ENCODE measurements around the gene AGMO.

Gene AGMO

GRCh38 chr7:15245831-15246230 is 316.0 kb downstream of the AGMO start:
- DNase-seq (ENCODE audit: low read depth in 4 of 4, low spot score in 1 of 4): no peak

- DNase-seq (ENCODE audit: low read depth in 4 of 4, low spot score in 1 of 4): no peak
Measured at GRCh38 chr7:15239801-15240200, 322.0 kb downstream of the AGMO start.

GRCh38 chr7:15236952-15237351 is 324.9 kb downstream of the AGMO start:
- DNase-seq (ENCODE audit: low read depth in 4 of 4, low spot score in 1 of 4): no peak

GRCh38 chr7:15234431-15234830 is 327.4 kb downstream of the AGMO start:
- no peak for DNase-seq (ENCODE audit: low read depth in 4 of 4, low spot score in 1 of 4)

- no peak for DNase-seq (ENCODE audit: low read depth in 4 of 4, low spot score in 1 of 4)
Measured at GRCh38 chr7:15228831-15229230, 333.0 kb downstream of the AGMO start.

- no peak for DNase-seq (ENCODE audit: low read depth in 4 of 4, low spot score in 1 of 4)
Measured at GRCh38 chr7:15225981-15226380, 335.8 kb downstream of the AGMO start.

- no peak for DNase-seq (ENCODE audit: low read depth in 4 of 4, low spot score in 1 of 4)
Measured at GRCh38 chr7:15219758-15220157, 342.1 kb downstream of the AGMO start.

- no peak for DNase-seq (ENCODE audit: low read depth in 4 of 4, low spot score in 1 of 4)
Measured at GRCh38 chr7:15218261-15218660, 343.6 kb downstream of the AGMO start.

GRCh38 chr7:15215616-15216015 is 346.2 kb downstream of the AGMO start:
- no peak for DNase-seq (ENCODE audit: low read depth in 4 of 4, low spot score in 1 of 4)

GRCh38 chr7:15214976-15215375 is 346.8 kb downstream of the AGMO start:
- no peak for DNase-seq (ENCODE audit: low read depth in 4 of 4, low spot score in 1 of 4)

- DNase-seq (ENCODE audit: low read depth in 4 of 4, low spot score in 1 of 4): no peak
Measured at GRCh38 chr7:15213093-15213492, 348.7 kb downstream of the AGMO start.

GRCh38 chr7:15209429-15209828 is 352.4 kb downstream of the AGMO start:
- DNase-seq (ENCODE audit: low read depth in 4 of 4, low spot score in 1 of 4): no peak

- DNase-seq (ENCODE audit: low read depth in 4 of 4, low spot score in 1 of 4): no peak
Measured at GRCh38 chr7:15204421-15204820, 357.4 kb downstream of the AGMO start.

GRCh38 chr7:15199482-15199881 is 362.3 kb downstream of the AGMO start:
- no peak for DNase-seq (ENCODE audit: low read depth in 4 of 4, low spot score in 1 of 4)

GRCh38 chr7:15197042-15197977 is 364.5 kb downstream of the AGMO start:
- DNase-seq (ENCODE audit: low read depth in 4 of 4, low spot score in 1 of 4): no peak

GRCh38 chr7:15178065-15178464 is 383.8 kb downstream of the AGMO start:
- no peak for DNase-seq (ENCODE audit: low read depth in 4 of 4, low spot score in 1 of 4)

GRCh38 chr7:15176089-15176488 is 385.7 kb downstream of the AGMO start:
- DNase-seq (ENCODE audit: low read depth in 4 of 4, low spot score in 1 of 4): no peak

- DNase-seq (ENCODE audit: low read depth in 4 of 4, low spot score in 1 of 4): no peak
Measured at GRCh38 chr7:15175152-15175551, 386.7 kb downstream of the AGMO start.

- DNase-seq (ENCODE audit: low read depth in 4 of 4, low spot score in 1 of 4): no peak
Measured at GRCh38 chr7:15174485-15174884, 387.3 kb downstream of the AGMO start.

GRCh38 chr7:15168489-15168888 is 393.3 kb downstream of the AGMO start:
- no peak for DNase-seq (ENCODE audit: low read depth in 4 of 4, low spot score in 1 of 4)

GRCh38 chr7:15167912-15168311 is 393.9 kb downstream of the AGMO start:
- DNase-seq (ENCODE audit: low read depth in 4 of 4, low spot score in 1 of 4): no peak

GRCh38 chr7:15166620-15167019 is 395.2 kb downstream of the AGMO start:
- DNase-seq (ENCODE audit: low read depth in 4 of 4, low spot score in 1 of 4): no peak

GRCh38 chr7:15159261-15159660 is 402.6 kb downstream of the AGMO start:
- DNase-seq (ENCODE audit: low read depth in 4 of 4, low spot score in 1 of 4): no peak

Data from stimulated activated CD4-positive, alpha-beta T cell treated with anti-CD3 and anti-CD28 coated beads, Interleukin-1b, Interleukin-23, amount 100 ng/mL, for 24 hours (primary cell).